OCI-LY7 (cell line): Measurements from ENCODE around the gene ITGB3. TPM values are rescaled to one million over a fixed set of nuclear protein-coding genes. Genes with fewer than 3 reads are reported as not detected.

Source experiments
- BruUV-seq: library from RNA; stranded (reverse); fragments of 400-500 nt; replicated peaks from 2 replicates; lab custom pipeline; 2021; lab: Mats Ljungman, UMichigan
- CTCF ChIA-PET: fragments of 300-600 bp; sonication (Branson Sonifier 250); formaldehyde crosslinking; loops from one replicate; lab custom pipeline; 2022; ENCODE audit warnings: antibody characterized with exemption; ENCODE audit not compliant: unreplicated experiment; lab: Charles Lee
- POLR2A ChIA-PET: fragments of 300-600 bp; sonication (Branson Sonifier 250); formaldehyde crosslinking; loops from one replicate; lab custom pipeline; 2022; ENCODE audit warnings: antibody characterized with exemption; lab: Charles Lee
- DNase-seq: peaks from one replicate; pipeline ENCODE4 v3.0.0-alpha.2; 2015; ENCODE audit warnings: low spot score
- H2AFZ ChIP-seq: fragments of 200-600 bp; sonication (generic), shearing (Covaris generic); 2 replicates; pipeline ENCODE4 v1.6.1; 2014; ENCODE audit warnings: mild to moderate bottlenecking, antibody characterized with exemption, low read length, moderate library complexity
- H3K27ac ChIP-seq: fragments of 200-600 bp; sonication (generic); 2 replicates; pipeline ENCODE4 v1.5.1; 2014; ENCODE audit warnings: mixed run types, low read depth, mild to moderate bottlenecking, moderate library complexity, low read length, inconsistent platforms; ENCODE audit not compliant: poor library complexity, severe bottlenecking
- H3K36me3 ChIP-seq: fragments of 200-600 bp; sonication (generic); 2 replicates; pipeline ENCODE4 v1.6.1; 2014; ENCODE audit warnings: mild to moderate bottlenecking, antibody characterized with exemption, low read length, moderate library complexity, mixed read lengths; ENCODE audit not compliant: insufficient read depth
- H3K4me1 ChIP-seq: fragments of 200-600 bp; sonication (generic); 2 replicates; pipeline ENCODE4 v1.5.1; 2014; ENCODE audit warnings: mild to moderate bottlenecking, low read length; ENCODE audit not compliant: insufficient read depth, poor library complexity, severe bottlenecking
- H3K4me2 ChIP-seq: fragments of 200-600 bp; sonication (generic); 2 replicates; pipeline ENCODE4 v1.6.1; 2014; ENCODE audit warnings: mild to moderate bottlenecking, low read length
- H3K4me3 ChIP-seq: fragments of 200-600 bp; sonication (generic); 2 replicates; pipeline ENCODE4 v1.5.1; 2014; ENCODE audit warnings: mild to moderate bottlenecking, low read depth, low read length; ENCODE audit not compliant: poor library complexity, severe bottlenecking
- H3K79me2 ChIP-seq: fragments of 200-600 bp; sonication (generic); 2 replicates; pipeline ENCODE4 v1.6.1; 2016; ENCODE audit warnings: low read depth, mild to moderate bottlenecking, low read length, moderate library complexity, mixed read lengths; ENCODE audit not compliant: insufficient read depth
- H3K9me2 ChIP-seq: fragments of 200-600 bp; sonication (generic); 2 replicates; pipeline ENCODE4 v1.6.1; 2016; ENCODE audit warnings: mild to moderate bottlenecking, low read length, mixed read lengths; ENCODE audit not compliant: insufficient read depth
- H3K9me3 ChIP-seq: fragments of 200-600 bp; sonication (generic); 2 replicates; pipeline ENCODE4 v1.6.1; 2014; ENCODE audit warnings: mild to moderate bottlenecking, mixed run types, low read length, mixed read lengths
- H4K20me1 ChIP-seq: fragments of 200-600 bp; sonication (generic); 2 replicates; pipeline ENCODE4 v1.6.1; 2014; ENCODE audit warnings: mild to moderate bottlenecking, antibody characterized with exemption, low read length, moderate library complexity, mixed read lengths; ENCODE audit not compliant: insufficient read depth
- EZH2phosphoT487 ChIP-seq: fragments of 200-600 bp; sonication (generic); IDR thresholded peaks from 2 replicates; pipeline ENCODE4 v1.6.1; 2018; ENCODE audit warnings: low read depth, borderline replicate concordance, mild to moderate bottlenecking, mixed run types, antibody characterized with exemption, low read length, moderate library complexity, mixed read lengths
- intact Hi-C: fragments of 100-400 bp; cut with micrococcal nuclease; formaldehyde crosslinking; loops from one replicate; pipeline ENCODE4 v1.10.0; 2022; ENCODE audit not compliant: unreplicated experiment
- total RNA-seq, 2 experiments: library from RNA; depleted of rRNA in 1 of 2; stranded (reverse); fragments of >200 nt in 1 of 2; shearing (Covaris generic) in 1 of 2; gene quantifications; 2 replicates each; pipeline ENCODE4 v1.2.3, GENCODE V29; 2014 to 2022
- TF ChIP-seq, protein P1 (sequence below): fragments of 200-600 bp; sonication (generic); conservative IDR thresholded peaks from 2 replicates; pipeline ENCODE4 v1.5.1; 2014; ENCODE audit warnings: mild to moderate bottlenecking, antibody characterized with exemption, low read length, moderate library complexity, mixed read lengths

ITGB3 gene
- total RNA-seq, 2 experiments from 2014 or later: not detected

DNA sequence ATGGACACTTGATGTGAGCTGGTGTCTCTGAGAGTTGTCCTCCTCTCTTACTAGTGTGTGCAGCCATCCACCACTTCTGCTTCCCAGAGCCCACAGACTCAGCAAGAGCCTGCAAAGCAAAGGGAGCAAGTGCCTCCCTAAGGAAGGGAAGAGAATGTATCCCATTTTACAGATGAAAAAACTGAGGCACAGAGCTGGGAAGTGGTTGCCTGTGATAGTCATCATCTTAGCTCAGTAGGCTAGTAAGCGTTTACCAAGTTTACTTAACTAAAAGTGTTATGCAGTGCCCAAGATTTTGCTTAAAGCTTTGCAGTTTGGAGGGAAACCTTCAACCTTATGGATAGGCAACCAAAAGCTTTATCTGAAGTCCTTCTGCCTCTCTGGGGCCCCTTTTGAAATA, 47.1 kb downstream of the ITGB3 start:
- H3K4me1 ChIP-seq: no peaks in the 10 kb centered on the region
- H3K4me2 ChIP-seq: no peak overlapping the region
- ChIA-PET CTCF (no interaction called here), POLR2A (interaction anchor here (1.0 kb wide), 1 partner anchor 202 kb away, joined by 3 read pairs; no protein-coding TSS in a partner anchor)
- H3K79me2 ChIP-seq: no peaks in the 10 kb centered on the region
- H3K9me3 ChIP-seq: no peaks in the 10 kb centered on the region
- H3K27ac ChIP-seq: no peak overlapping the region
- H3K4me3 ChIP-seq: no peak overlapping the region
- H3K36me3 ChIP-seq: no peaks in the 10 kb centered on the region
- TF ChIP-seq, protein P1, sequence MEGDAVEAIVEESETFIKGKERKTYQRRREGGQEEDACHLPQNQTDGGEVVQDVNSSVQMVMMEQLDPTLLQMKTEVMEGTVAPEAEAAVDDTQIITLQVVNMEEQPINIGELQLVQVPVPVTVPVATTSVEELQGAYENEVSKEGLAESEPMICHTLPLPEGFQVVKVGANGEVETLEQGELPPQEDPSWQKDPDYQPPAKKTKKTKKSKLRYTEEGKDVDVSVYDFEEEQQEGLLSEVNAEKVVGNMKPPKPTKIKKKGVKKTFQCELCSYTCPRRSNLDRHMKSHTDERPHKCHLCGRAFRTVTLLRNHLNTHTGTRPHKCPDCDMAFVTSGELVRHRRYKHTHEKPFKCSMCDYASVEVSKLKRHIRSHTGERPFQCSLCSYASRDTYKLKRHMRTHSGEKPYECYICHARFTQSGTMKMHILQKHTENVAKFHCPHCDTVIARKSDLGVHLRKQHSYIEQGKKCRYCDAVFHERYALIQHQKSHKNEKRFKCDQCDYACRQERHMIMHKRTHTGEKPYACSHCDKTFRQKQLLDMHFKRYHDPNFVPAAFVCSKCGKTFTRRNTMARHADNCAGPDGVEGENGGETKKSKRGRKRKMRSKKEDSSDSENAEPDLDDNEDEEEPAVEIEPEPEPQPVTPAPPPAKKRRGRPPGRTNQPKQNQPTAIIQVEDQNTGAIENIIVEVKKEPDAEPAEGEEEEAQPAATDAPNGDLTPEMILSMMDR: no peak
- no peak for TF ChIP-seq EZH2phosphoT487
- H4K20me1 ChIP-seq: no peaks in the 10 kb centered on the region
- H3K9me2 ChIP-seq: no peaks in the 10 kb centered on the region
- no peak overlapping the region for H2AFZ ChIP-seq
- intact Hi-C loops: no loop called here
- BruUV-seq: no TSS peak
- no peak for DNase-seq

DNA sequence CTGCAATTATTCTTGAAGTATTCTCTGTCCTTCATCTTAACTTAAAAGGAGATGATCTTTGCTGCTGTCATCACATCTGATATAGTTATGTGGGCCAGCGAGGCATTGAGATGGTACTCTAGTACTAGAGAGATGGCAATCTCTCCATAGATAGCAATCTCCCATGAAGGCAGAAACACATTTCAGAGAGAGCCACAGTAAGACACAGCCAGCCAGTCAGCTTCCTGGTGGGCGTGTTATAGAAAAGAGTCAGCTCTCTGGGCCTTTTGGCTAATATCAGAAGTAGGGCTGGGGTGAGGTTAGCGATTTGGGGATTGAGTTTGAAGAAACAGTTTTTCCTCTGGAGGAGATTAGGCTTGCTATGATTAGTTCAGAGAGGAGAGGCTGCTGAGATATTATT, 47.5 kb downstream of the ITGB3 start:
- POLR2A ChIA-PET: no interaction called here
- no TSS peak for BruUV-seq

DNA sequence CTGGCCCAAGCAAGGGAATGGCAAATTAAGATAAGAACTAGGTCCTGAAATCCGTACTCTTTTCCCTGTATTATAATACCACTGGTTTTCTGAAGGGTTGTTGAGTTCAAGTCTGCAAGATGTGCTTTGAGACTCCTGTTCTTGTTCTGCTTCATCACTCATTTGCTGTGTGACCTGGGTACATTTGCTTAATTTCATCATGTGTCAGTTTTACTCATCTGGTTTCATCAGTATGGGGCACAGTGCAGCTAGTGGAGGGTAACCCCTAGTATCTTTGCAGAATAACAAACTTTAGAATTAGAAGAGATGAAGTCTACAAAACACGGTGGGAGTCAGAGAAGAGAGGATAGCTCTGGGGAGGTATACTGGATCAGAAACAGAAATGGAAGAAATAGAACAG, 48.2 kb downstream of the ITGB3 start:
- H4K20me1 ChIP-seq: no peaks in the 10 kb centered on the region
- H2AFZ ChIP-seq: no peak overlapping the region
- H3K79me2 ChIP-seq: no peaks in the 10 kb centered on the region
- DNase-seq: no peak
- H3K9me3 ChIP-seq: no peaks in the 10 kb centered on the region
- intact Hi-C loops: no loop called here
- no peak for TF ChIP-seq EZH2phosphoT487
- TF ChIP-seq, protein P1: no peak
- no peaks in the 10 kb centered on the region for H3K4me1 ChIP-seq
- H3K4me3 ChIP-seq: no peak overlapping the region
- POLR2A ChIA-PET: no interaction called here
- no peak overlapping the region for H3K4me2 ChIP-seq
- BruUV-seq: no TSS peak
- H3K36me3 ChIP-seq: no peaks in the 10 kb centered on the region
- H3K9me2 ChIP-seq: no peaks in the 10 kb centered on the region
- CTCF ChIA-PET: no interaction called here
- no peak overlapping the region for H3K27ac ChIP-seq

More for the DNA sequence above, 47.5 kb downstream of the ITGB3 start:
- Histone ChIP-seq H3K36me3 (no peaks in the 10 kb centered on the region), H3K4me3 (no peak overlapping the region), H3K27ac (no peak overlapping the region), H3K9me3 (no peaks in the 10 kb centered on the region), H3K4me1 (no peaks in the 10 kb centered on the region), H3K4me2 (no peak overlapping the region), H4K20me1 (no peaks in the 10 kb centered on the region), H2AFZ (no peak overlapping the region), H3K79me2 (no peaks in the 10 kb centered on the region), H3K9me2 (no peaks in the 10 kb centered on the region)
- no peak for DNase-seq
- TF ChIP-seq EZH2phosphoT487: no peak
- TF ChIP-seq, protein P1: no peak
- intact Hi-C loops: no loop called here
- CTCF ChIA-PET: no interaction called here
